Renal cortex interstitium (tissue), 11 donors: ENCODE measurements around the gene GRXCR2. TPM values are rescaled to one million over a fixed set of nuclear protein-coding genes. Genes with fewer than 3 reads are reported as not detected.
A peak's percentile ranks its signal among the peaks of the same experiment; 100 is the strongest.
"Not testable (repeated sequence)": the region's sequence is repeated elsewhere in the genome, so short reads cannot be mapped to it uniquely, and the experiment has no call there.

Source experiments
- DNase-seq, 11 donors: peaks; one replicate each; pipeline ENCODE4 v3.0.0-alpha.2; 2013; ENCODE audit warnings: low read depth in 9 of 11, low spot score in 4 of 11; ENCODE audit errors: extremely low read depth in 1 of 11
- polyA plus RNA-seq, 3 donors: library from polyadenylated mRNA; unstranded; fragments of 120-200 nt; gene quantifications; one replicate each; pipeline ENCODE4 v1.2.1, GENCODE V29; 2013; ENCODE audit not compliant: insufficient read length in 3 of 3

The GRXCR2 gene
- polyA plus RNA-seq, 3 donors = not detected

GRCh38 chr5:145847499-145848497 is 25.0 kb downstream of the GRXCR2 start:
- DNase-seq = no peak

GRCh38 chr5:145846081-145846480 is 26.7 kb downstream of the GRXCR2 start:
- DNase-seq = no peak

GRCh38 chr5:145841299-145841698 is 31.5 kb downstream of the GRXCR2 start:
- no peak for DNase-seq

GRCh38 chr5:145840458-145841132 is 32.2 kb downstream of the GRXCR2 start:
- no peak for DNase-seq

GRCh38 chr5:145838276-145838675 is 34.5 kb downstream of the GRXCR2 start:
- DNase-seq = no peak

- DNase-seq = not testable (repeated sequence)
Observed at GRCh38 chr5:145836241-145836640, 36.6 kb downstream of the GRXCR2 start.

GRCh38 chr5:145835848-145836239 is 37.0 kb downstream of the GRXCR2 start:
- DNase-seq = no peak

GRCh38 chr5:145834917-145835847 is 37.6 kb downstream of the GRXCR2 start, which contains the start of gene PRELID2:
Gene PRELID2, minus strand, starts transcription at chr5:145835342. Its CDS starts 91 bp downstream, at chr5:145835251.
- DNase-seq = peak; percentile 71 to 93 (median 85)

GRCh38 chr5:145834554-145834916 is 38.3 kb downstream of the GRXCR2 start:
- DNase-seq = peak in 1 of 11 donors; percentile 19

- DNase-seq = no peak
Observed at GRCh38 chr5:145833631-145834200, 39.1 kb downstream of the GRXCR2 start.

- DNase-seq = no peak
Observed at GRCh38 chr5:145830594-145830993, 42.2 kb downstream of the GRXCR2 start.

- DNase-seq = peak in 2 of 11 donors; percentile 18 to 31
Observed at GRCh38 chr5:145829708-145830361, 43.0 kb downstream of the GRXCR2 start.

- no peak for DNase-seq
Observed at GRCh38 chr5:145826895-145827674, 45.7 kb downstream of the GRXCR2 start.

- DNase-seq = peak in 4 of 11 donors; percentile 24 to 54 (median 36)
Observed at GRCh38 chr5:145825751-145826180, 47.0 kb downstream of the GRXCR2 start.

GRCh38 chr5:145824040-145824439 is 48.8 kb downstream of the GRXCR2 start:
- DNase-seq = no peak

- no peak for DNase-seq
Observed at GRCh38 chr5:145818604-145819003, 54.2 kb downstream of the GRXCR2 start.

GRCh38 chr5:145812877-145813276 is 59.9 kb downstream of the GRXCR2 start:
- DNase-seq = no peak
